A673 (cell line): ENCODE results near the gene SECTM1. TPM values are rescaled to one million over a fixed set of nuclear protein-coding genes. Genes with fewer than 3 reads are reported as not detected.

Experiments
- BruUV-seq: library from RNA; stranded (reverse); fragments of 400-500 nt; replicated peaks from 2 replicates; lab custom pipeline; 2021; lab: Mats Ljungman, UMichigan
- CTCF ChIA-PET: fragments of 300-600 bp; sonication (Branson Sonifier 250); formaldehyde crosslinking; loops from one replicate; lab custom pipeline; 2022; ENCODE audit warnings: antibody characterized with exemption; lab: Charles Lee
- POLR2A ChIA-PET: fragments of 300-600 bp; sonication (Branson Sonifier 250); formaldehyde crosslinking; loops from one replicate; lab custom pipeline; 2022; ENCODE audit warnings: antibody characterized with exemption; ENCODE audit not compliant: low non-redundant PET; lab: Charles Lee
- DNase-seq: peaks from one replicate; pipeline ENCODE4 v3.0.0-alpha.2; 2015; ENCODE audit warnings: low spot score
- H3K27ac ChIP-seq: fragments of 200-600 bp; sonication (generic); 2 replicates; pipeline ENCODE4 v1.5.1; 2016; ENCODE audit warnings: mixed run types, low read depth, mild to moderate bottlenecking, mixed read lengths, antibody characterized with exemption, low read length; ENCODE audit not compliant: poor library complexity, severe bottlenecking
- H3K27me3 ChIP-seq: fragments of 200-600 bp; sonication (generic); replicated peaks from 2 replicates; pipeline ENCODE4 v1.6.1; 2017; ENCODE audit warnings: mixed run types, low read depth, mild to moderate bottlenecking, mixed read lengths, antibody characterized with exemption, low read length; ENCODE audit not compliant: insufficient read depth, poor library complexity
- H3K36me3 ChIP-seq: fragments of 200-600 bp; sonication (generic); 2 replicates; pipeline ENCODE4 v1.6.1; 2016; ENCODE audit warnings: mixed run types, mild to moderate bottlenecking, mixed read lengths, antibody characterized with exemption, low read length; ENCODE audit not compliant: insufficient read depth, poor library complexity, severe bottlenecking
- H3K4me1 ChIP-seq: fragments of 200-600 bp; sonication (generic); 2 replicates; pipeline ENCODE4 v1.6.1; 2017; ENCODE audit warnings: mixed run types, mild to moderate bottlenecking, mixed read lengths, antibody characterized with exemption, low read length; ENCODE audit not compliant: insufficient read depth, poor library complexity, severe bottlenecking
- H3K4me3 ChIP-seq: fragments of 200-600 bp; sonication (generic); 2 replicates; pipeline ENCODE4 v1.5.1; 2016; ENCODE audit warnings: low read depth, mixed run types, mild to moderate bottlenecking, mixed read lengths, low read length; ENCODE audit not compliant: poor library complexity, severe bottlenecking
- H3K9me3 ChIP-seq: fragments of 200-600 bp; sonication (generic); 2 replicates; pipeline ENCODE4 v1.6.1; 2016; ENCODE audit warnings: mixed run types, low read depth, mild to moderate bottlenecking, mixed read lengths, antibody characterized with exemption, low read length; ENCODE audit not compliant: poor library complexity, severe bottlenecking
- CTCF ChIP-seq: fragments of 300-800, 200-600 bp; sonication (generic); conservative IDR thresholded peaks from 2 replicates; pipeline ENCODE4 v1.5.1; 2017; ENCODE audit warnings: low read depth, mild to moderate bottlenecking, antibody characterized with exemption, low read length, moderate library complexity, mixed read lengths
- EZH2 ChIP-seq: fragments of 200-600 bp; sonication (generic); IDR thresholded peaks from 2 replicates; pipeline ENCODE4 v1.6.1; 2017; ENCODE audit warnings: borderline replicate concordance, low read depth, mild to moderate bottlenecking, mixed read lengths, antibody characterized with exemption, low read length; ENCODE audit not compliant: poor library complexity, severe bottlenecking
- intact Hi-C: fragments of 100-400 bp; cut with micrococcal nuclease; formaldehyde crosslinking; loops from one replicate; pipeline ENCODE4 v1.10.0; 2022; ENCODE audit not compliant: unreplicated experiment
- total RNA-seq: library from RNA; stranded (reverse); gene quantifications from 2 replicates; pipeline ENCODE4 v1.2.3, GENCODE V29; 2021

The SECTM1 gene
- total RNA-seq, 1 experiment from 2014 or later, result 1.4 TPM

DNA sequence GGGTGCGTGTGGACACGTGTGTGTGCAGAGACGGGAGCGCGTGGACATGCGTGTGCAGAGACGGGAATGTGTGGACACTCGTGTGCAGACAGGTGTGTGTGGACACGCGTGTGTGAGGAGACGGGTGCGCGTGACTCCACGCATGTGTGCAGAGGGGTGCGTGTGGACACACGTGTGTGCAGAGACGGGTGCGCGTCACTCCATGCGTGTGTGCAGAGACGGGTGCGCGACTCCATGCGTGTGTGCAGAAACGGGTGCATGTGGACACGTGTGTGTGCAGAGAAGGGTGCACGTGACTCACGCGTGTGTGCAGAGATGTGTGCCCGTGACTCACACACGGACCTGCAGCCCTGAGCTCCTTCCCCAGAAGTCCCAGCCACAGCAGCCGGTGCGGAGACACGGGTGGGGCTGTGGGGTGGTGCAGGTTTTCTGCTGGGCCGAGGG is 13.9 kb downstream of the SECTM1 start:
- no TSS peak for BruUV-seq
- Histone ChIP-seq H3K9me3 (no peaks in the 10 kb centered on the region), H3K27me3 (no peaks in the 10 kb centered on the region), H3K27ac (no peak overlapping the region), H3K4me1 (no peaks in the 10 kb centered on the region), H3K4me3 (no peak overlapping the region), H3K36me3 (no peaks in the 10 kb centered on the region)
- POLR2A ChIA-PET, result no interaction called here
- CTCF ChIA-PET, result no interaction called here
- intact Hi-C loops, result loop anchor here (2.0 kb wide), 1 partner anchor 75 kb away; no protein-coding TSS in a partner anchor
- TF ChIP-seq EZH2, result no peak
- no peak for TF ChIP-seq CTCF
- DNase-seq, result no peak

GRCh38 chr17:82318772-82319606 is 14.6 kb downstream of the SECTM1 start:
- ChIA-PET POLR2A (no interaction called here), CTCF (no interaction called here)
- no peak overlapping the region for H3K4me3 ChIP-seq

GRCh38 chr17:82318169-82318498 is 15.4 kb downstream of the SECTM1 start:
- ChIA-PET POLR2A (no interaction called here), CTCF (no interaction called here)
- TF ChIP-seq EZH2 (no peak), CTCF (no peak)
- Histone ChIP-seq H3K4me3 (no peak overlapping the region), H3K36me3 (no peaks in the 10 kb centered on the region), H3K4me1 (no peaks in the 10 kb centered on the region), H3K27ac (no peak overlapping the region), H3K27me3 (no peaks in the 10 kb centered on the region), H3K9me3 (no peaks in the 10 kb centered on the region)
- no peak for DNase-seq
- intact Hi-C loops, result no loop called here
- BruUV-seq, result no TSS peak

More at GRCh38 chr17:82318772-82319606, 14.6 kb downstream of the SECTM1 start:
- Histone ChIP-seq H3K27me3 (no peaks in the 10 kb centered on the region), H3K36me3 (no peaks in the 10 kb centered on the region), H3K27ac (no peak overlapping the region), H3K4me1 (no peaks in the 10 kb centered on the region), H3K9me3 (no peaks in the 10 kb centered on the region)
- intact Hi-C loops, result no loop called here
- DNase-seq, result no peak
- TF ChIP-seq CTCF (no peak), EZH2 (no peak)
- BruUV-seq, result no TSS peak
